CD4-positive, alpha-beta T cell (primary cell): ENCODE results near the gene MAPKAPK5. TPM values are rescaled to one million over a fixed set of nuclear protein-coding genes. Genes with fewer than 3 reads are reported as not detected.

Experiments
- ATAC-seq: fragments of 200-7000 bp; cut with Tn5 transposase; one replicate; pipeline ENCODE4 v1.10.0; 2022; ENCODE audit warnings: mild to moderate bottlenecking; ENCODE audit not compliant: poor library complexity
- CTCF ChIA-PET: fragments of 350-600 bp; sonication (Branson Sonifier 250); formaldehyde crosslinking; loops from one replicate; lab custom pipeline; 2021; ENCODE audit warnings: antibody characterized with exemption, inconsistent platforms; lab: Charles Lee
- POLR2A ChIA-PET: fragments of 350-600 bp; sonication (Branson Sonifier 250); formaldehyde crosslinking; loops from one replicate; lab custom pipeline; 2021; ENCODE audit warnings: antibody characterized with exemption, inconsistent platforms; lab: Charles Lee
- DNase-seq, 14 experiments: peaks; one replicate each; pipeline ENCODE4 v3.0.0-alpha.2; 2013 to 2020; ENCODE audit warnings: mixed read lengths in 2 of 14
- H3K27ac ChIP-seq, 2 donors: one replicate each; pipeline versions ENCODE4 v1.5.1 to v1.7.0; 2013; ENCODE audit warnings: low read length in 2 of 2, low read depth in 1 of 2, mild to moderate bottlenecking in 1 of 2
- H3K27me3 ChIP-seq, 2 experiments: 1 replicate in 1 of 2; 2 replicates in 1 of 2; pipeline versions ENCODE4 v1.6.1 to v1.7.0; 2013; ENCODE audit warnings: low read length in 2 of 2, control low read depth in 1 of 2, mild to moderate bottlenecking in 1 of 2, moderate library complexity in 1 of 2; ENCODE audit not compliant: insufficient read depth in 2 of 2, control insufficient read depth in 1 of 2
- H3K36me3 ChIP-seq: one replicate; pipeline ENCODE4 v1.6.1; 2013; ENCODE audit warnings: low read length, control low read depth; ENCODE audit not compliant: insufficient read depth
- H3K4me1 ChIP-seq: one replicate; pipeline ENCODE4 v1.6.1; 2013; ENCODE audit warnings: low read length, control low read depth; ENCODE audit not compliant: insufficient read depth
- H3K4me3 ChIP-seq: one replicate; pipeline ENCODE4 v1.5.1; 2013; ENCODE audit warnings: mild to moderate bottlenecking, low read length, moderate library complexity
- H3K9me3 ChIP-seq, 2 experiments: 1 replicate in 1 of 2; 2 replicates in 1 of 2; pipeline versions ENCODE4 v1.6.1 to v1.7.0; 2013; ENCODE audit warnings: low read length in 2 of 2, mild to moderate bottlenecking in 2 of 2, control low read depth in 1 of 2, moderate library complexity in 1 of 2; ENCODE audit not compliant: control insufficient read depth in 1 of 2, insufficient read depth in 1 of 2
- H3K27ac Mint-ChIP-seq: one replicate; pipeline ENCODE4 v1.8.0; 2020; ENCODE audit warnings: mixed read lengths
- H3K27me3 Mint-ChIP-seq: one replicate; pipeline ENCODE4 v1.8.0; 2021; ENCODE audit warnings: mixed read lengths
- H3K36me3 Mint-ChIP-seq: one replicate; pipeline ENCODE4 v1.8.0; 2021; ENCODE audit warnings: low read depth, mixed read lengths
- H3K4me1 Mint-ChIP-seq: one replicate; pipeline ENCODE4 v1.8.0; 2021; ENCODE audit warnings: low read depth, mixed read lengths
- H3K4me3 Mint-ChIP-seq: one replicate; pipeline ENCODE4 v1.8.0; 2020; ENCODE audit warnings: mild to moderate bottlenecking, mixed read lengths
- H3K9me3 Mint-ChIP-seq: one replicate; pipeline ENCODE4 v1.8.0; 2020; ENCODE audit warnings: mixed read lengths
- intact Hi-C, 2 experiments: fragments of 100-400 bp; cut with DNase I in 1 of 2; cut with micrococcal nuclease in 1 of 2; formaldehyde crosslinking; loops; one replicate each; pipeline versions ENCODE4 v1.15.1 to v1.9.0; 2023 to 2025; cut with DNase I, micrococcal nuclease
- polyA plus RNA-seq, 2 donors: library from polyadenylated mRNA; unstranded; fragments of 120-200 nt; gene quantifications; one replicate each; pipeline ENCODE4 v1.2.1, GENCODE V29; 2013
- total RNA-seq, 174 experiments: library from RNA in 2 of 174; stranded (reverse) in 2 of 174; gene quantifications; one replicate each; pipeline ENCODE4 v1.2.3 and lab custom pipeline; 2021 to 2026
- TF ChIP-seq, protein P1 (sequence below): fragments of 200-600 bp; IDR thresholded peaks from one replicate; pipeline ENCODE4 v1.8.0; 2022; ENCODE audit warnings: antibody characterized with exemption, mild to moderate bottlenecking

Gene MAPKAPK5, protein sequence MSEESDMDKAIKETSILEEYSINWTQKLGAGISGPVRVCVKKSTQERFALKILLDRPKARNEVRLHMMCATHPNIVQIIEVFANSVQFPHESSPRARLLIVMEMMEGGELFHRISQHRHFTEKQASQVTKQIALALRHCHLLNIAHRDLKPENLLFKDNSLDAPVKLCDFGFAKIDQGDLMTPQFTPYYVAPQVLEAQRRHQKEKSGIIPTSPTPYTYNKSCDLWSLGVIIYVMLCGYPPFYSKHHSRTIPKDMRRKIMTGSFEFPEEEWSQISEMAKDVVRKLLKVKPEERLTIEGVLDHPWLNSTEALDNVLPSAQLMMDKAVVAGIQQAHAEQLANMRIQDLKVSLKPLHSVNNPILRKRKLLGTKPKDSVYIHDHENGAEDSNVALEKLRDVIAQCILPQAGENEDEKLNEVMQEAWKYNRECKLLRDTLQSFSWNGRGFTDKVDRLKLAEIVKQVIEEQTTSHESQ
- total RNA-seq (10 to 100 TPM; 62.2 to 63.6 TPM), total RNA-seq (lab: John Stamatoyannopoulos, UW) (49.1 to 162 (median 88.0) reads per million in 172 experiments)
- polyA plus RNA-seq (2013, experiment 1 of 2), result 36.3 TPM
- polyA plus RNA-seq (2013, experiment 2 of 2), result 45.5 TPM

DNA sequence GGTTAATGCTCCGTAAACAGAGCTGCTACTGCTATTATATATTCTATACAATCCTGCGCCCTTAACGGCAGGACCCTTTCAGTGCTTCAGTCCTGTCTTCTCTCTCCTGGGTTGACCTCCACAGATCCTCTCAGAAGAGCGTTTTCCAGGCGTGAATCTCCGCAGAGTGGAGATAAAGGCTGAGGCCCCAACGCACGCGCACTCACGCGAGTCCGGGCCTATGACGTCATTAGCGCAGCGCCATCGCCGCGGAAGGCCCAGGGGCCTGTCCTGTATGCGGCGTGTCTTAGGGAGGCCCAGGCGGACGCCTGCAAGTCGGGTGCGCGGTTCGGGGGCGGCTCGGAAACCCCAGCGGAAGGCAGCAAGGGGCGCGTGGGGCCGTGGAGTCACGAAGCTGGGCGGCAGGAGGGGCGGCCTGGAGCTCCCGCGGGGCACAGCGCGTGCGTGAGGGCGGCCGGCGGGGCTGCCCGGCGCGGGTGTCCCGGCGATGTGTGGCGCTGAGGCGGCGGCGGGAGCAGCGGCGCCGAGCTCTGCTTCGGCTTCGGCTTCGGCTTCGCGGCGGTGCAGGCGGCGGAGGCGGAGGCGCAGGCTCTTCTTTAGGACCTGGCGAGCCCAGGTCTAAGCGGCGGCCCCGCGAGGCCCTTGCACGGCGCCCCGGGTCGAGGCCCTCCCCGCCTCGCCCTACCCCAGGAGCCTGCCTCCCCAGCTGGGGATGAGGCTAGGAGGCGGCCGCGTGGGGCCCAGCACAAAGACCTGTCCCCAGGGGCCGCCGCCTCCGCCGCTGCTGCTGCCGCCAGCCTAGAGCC lies at the start of gene MAPKAPK5:
MAPKAPK5 (plus strand) TSS at position 479 of the 806 bp plus-strand sequence. CDS start 506 bp downstream, outside the sequence.
- Histone ChIP-seq H3K4me3 (peak within 1 kb of the TSS; percentile 100), H3K27ac (peak within 1 kb of the TSS; percentile 81 to 84), H3K4me1 (peaks cover 43% of the 10 kb centered on the region), H3K27me3 (no peaks in the 10 kb centered on the region), H3K36me3 (peaks cover 27% of the 10 kb centered on the region), H3K9me3 (no peaks in the 10 kb centered on the region)
- CTCF ChIA-PET, result interaction anchor here (0.6 to 1.2 kb wide), 2 partner anchors 9 to 29 kb away, joined by 3 read pairs; no protein-coding TSS in a partner anchor
- intact Hi-C loops, result loop anchor here (2.0 to 5.0 kb wide), 7 partner anchors 155 to 575 kb away; partner anchors contain the start of genes ERP29 (in 2 of the 2), TMEM116 (in 2 of the 2), ACAD10 (in 1 of the 2) and ATXN2 (in 1 of the 2)
- no peaks in the 10 kb centered on the region for H3K27me3 Mint-ChIP-seq
- TF ChIP-seq, protein P1, sequence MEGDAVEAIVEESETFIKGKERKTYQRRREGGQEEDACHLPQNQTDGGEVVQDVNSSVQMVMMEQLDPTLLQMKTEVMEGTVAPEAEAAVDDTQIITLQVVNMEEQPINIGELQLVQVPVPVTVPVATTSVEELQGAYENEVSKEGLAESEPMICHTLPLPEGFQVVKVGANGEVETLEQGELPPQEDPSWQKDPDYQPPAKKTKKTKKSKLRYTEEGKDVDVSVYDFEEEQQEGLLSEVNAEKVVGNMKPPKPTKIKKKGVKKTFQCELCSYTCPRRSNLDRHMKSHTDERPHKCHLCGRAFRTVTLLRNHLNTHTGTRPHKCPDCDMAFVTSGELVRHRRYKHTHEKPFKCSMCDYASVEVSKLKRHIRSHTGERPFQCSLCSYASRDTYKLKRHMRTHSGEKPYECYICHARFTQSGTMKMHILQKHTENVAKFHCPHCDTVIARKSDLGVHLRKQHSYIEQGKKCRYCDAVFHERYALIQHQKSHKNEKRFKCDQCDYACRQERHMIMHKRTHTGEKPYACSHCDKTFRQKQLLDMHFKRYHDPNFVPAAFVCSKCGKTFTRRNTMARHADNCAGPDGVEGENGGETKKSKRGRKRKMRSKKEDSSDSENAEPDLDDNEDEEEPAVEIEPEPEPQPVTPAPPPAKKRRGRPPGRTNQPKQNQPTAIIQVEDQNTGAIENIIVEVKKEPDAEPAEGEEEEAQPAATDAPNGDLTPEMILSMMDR, result no peak
- peak; percentile 93 to 99 (median 97) for DNase-seq
- H3K4me3 Mint-ChIP-seq, result peak within 1 kb of the TSS; percentile 99
- H3K36me3 Mint-ChIP-seq, result peaks cover 58% of the 10 kb centered on the region
- H3K4me1 Mint-ChIP-seq, result peaks cover 67% of the 10 kb centered on the region
- peak within 1 kb of the TSS; percentile 98 for H3K27ac Mint-ChIP-seq
- no peaks in the 10 kb centered on the region for H3K9me3 Mint-ChIP-seq
- peak; percentile 83 for ATAC-seq
- POLR2A ChIA-PET, result interaction anchor here (0.6 to 3.0 kb wide), 27 partner anchors 9 to 1978 kb away, joined by 3 to 21 read pairs (median 4); partner anchors contain the start of genes ACAD10, BRAP, ERP29 and FAM216A

DNA sequence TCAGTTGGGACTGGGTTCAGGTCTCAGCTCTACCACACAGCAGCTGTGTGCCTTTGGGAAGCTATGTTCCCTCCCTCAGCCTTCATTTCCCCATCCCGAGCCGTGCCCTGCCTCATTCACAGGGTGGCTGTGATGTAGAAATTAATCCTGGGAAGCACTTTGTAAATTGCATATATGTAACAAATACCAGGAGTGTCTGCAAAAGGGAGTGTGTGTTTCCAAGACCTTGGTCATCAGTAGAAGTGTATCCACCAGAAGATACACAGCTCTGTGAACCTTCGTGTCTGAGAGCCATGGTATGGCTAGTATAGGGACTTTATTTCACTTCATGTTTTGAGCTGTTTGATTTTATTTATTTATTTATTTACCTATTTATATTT lies 49.2 kb upstream of the MAPKAPK5 start:
- Mint-ChIP-seq H3K27ac (no peak overlapping the region), H3K27me3 (no peaks in the 10 kb centered on the region), H3K4me3 (no peak overlapping the region), H3K36me3 (no peaks in the 10 kb centered on the region), H3K9me3 (no peaks in the 10 kb centered on the region), H3K4me1 (no peaks in the 10 kb centered on the region)
- Histone ChIP-seq H3K4me1 (no peaks in the 10 kb centered on the region), H3K9me3 (no peaks in the 10 kb centered on the region), H3K27ac (no peak overlapping the region), H3K4me3 (no peak overlapping the region), H3K27me3 (no peaks in the 10 kb centered on the region), H3K36me3 (no peaks in the 10 kb centered on the region)
- POLR2A ChIA-PET, result no interaction called here
- ATAC-seq, result no peak
- TF ChIP-seq, protein P1, result no peak
- DNase-seq, result no peak
- CTCF ChIA-PET, result no interaction called here
- intact Hi-C loops, result no loop called here

DNA sequence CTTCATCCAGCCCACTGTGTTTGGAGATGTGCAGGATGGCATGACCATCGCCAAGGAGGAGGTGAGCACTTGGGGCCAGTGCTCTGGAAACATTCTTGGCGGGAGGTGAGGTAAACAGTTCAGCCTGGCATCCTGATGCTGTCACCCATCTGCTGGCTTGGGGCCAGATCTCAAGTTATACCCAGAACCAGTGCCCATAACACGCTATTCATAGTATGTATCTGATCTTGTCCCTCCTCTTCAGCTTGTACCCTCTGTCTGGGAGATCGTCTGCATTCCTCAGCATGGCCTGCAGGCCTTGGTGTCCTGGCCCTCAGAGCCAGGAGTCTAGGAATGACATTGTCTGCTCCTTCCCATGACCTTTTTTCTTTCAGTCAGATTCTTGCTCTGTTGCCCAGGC lies 43.8 kb upstream of the MAPKAPK5 start:
- TF ChIP-seq, protein P1, result no peak
- Histone ChIP-seq H3K27ac (no peak overlapping the region), H3K4me3 (no peak overlapping the region), H3K36me3 (no peaks in the 10 kb centered on the region), H3K4me1 (no peaks in the 10 kb centered on the region), H3K27me3 (no peaks in the 10 kb centered on the region), H3K9me3 (no peaks in the 10 kb centered on the region)
- ChIA-PET POLR2A (no interaction called here), CTCF (no interaction called here)
- Mint-ChIP-seq H3K9me3 (no peaks in the 10 kb centered on the region), H3K27ac (no peak overlapping the region), H3K4me1 (no peaks in the 10 kb centered on the region), H3K4me3 (no peak overlapping the region), H3K27me3 (no peaks in the 10 kb centered on the region), H3K36me3 (no peaks in the 10 kb centered on the region)
- ATAC-seq (no peak), DNase-seq (no peak)
- intact Hi-C loops, result no loop called here
